Spleen (tissue), 7 donors: Measurements from ENCODE around the gene BIRC5.

Source experiments
- CTCF ChIP-seq, 11 experiments: fragments of 200-600 bp in 7 of 11; fragments of 450-650 bp in 4 of 11; sonication (generic) in 4 of 11; IDR thresholded peaks in 8 of 11; conservative IDR thresholded peaks in 3 of 11; 1 replicate in 7 of 11; 2 replicates in 4 of 11; pipeline versions ENCODE4 v1.4.0 to v1.8.0; 2016 to 2021; ENCODE audit warnings: antibody characterized with exemption in 11 of 11, inconsistent platforms in 4 of 11, mild to moderate bottlenecking in 1 of 11
- POLR2A ChIP-seq, 3 donors: fragments of 450-650 bp; IDR thresholded peaks; one replicate each; pipeline ENCODE4 v1.5.1; 2017; ENCODE audit warnings: antibody characterized with exemption in 3 of 3, mild to moderate bottlenecking in 1 of 3
- POLR2AphosphoS5 ChIP-seq, 3 donors: sonication (generic); formaldehyde crosslinking; IDR thresholded peaks; one replicate each; pipeline ENCODE4 v1.5.1; 2017; ENCODE audit warnings: antibody characterized with exemption in 3 of 3
- donor health status: DM: no; HTN: no; CAD: no; lungs with moderate emphysema.
- donor health status: DM: no; HTN: no; CAD: no.
- donor health status: DM: no; HTN: no; CAD: no.

GRCh38 chr17:78240012-78240655 lies 26.1 kb downstream of the BIRC5 start:
- TF ChIP-seq CTCF (IDR thresholded peaks at IDR 0.05 in 8 of 11, conservative IDR thresholded peaks at IDR 0.05 in 3 of 11) (no peak), POLR2A (IDR thresholded peaks at IDR 0.05) (no peak), POLR2AphosphoS5 (IDR thresholded peaks at IDR 0.05) (no peak)
